Frontal cortex (tissue), 4 donors: Measurements from ENCODE around the gene LYRM4. TPM values are rescaled to one million over a fixed set of nuclear protein-coding genes. Genes with fewer than 3 reads are reported as not detected.

ENCODE experiments used
- DNase-seq, 2 donors: peaks; one replicate each; pipeline ENCODE4 v3.0.0; 2012; ENCODE audit warnings: low spot score in 2 of 2
- FAIRE-seq: peaks from 2 replicates; lab custom pipeline; 2012; peaks lifted over from hg19 to GRCh38; lab: Jason Lieb, UNC
- total RNA-seq: library from RNA; depleted of rRNA; stranded (reverse); fragments of >200 nt; gene quantifications from one replicate; pipeline ENCODE4 v1.2.3, GENCODE V29; 2014
- donor health status: control.
- donor health status: control.
- donor health status: control.

LYRM4 gene
- total RNA-seq, 1 donor from 2014 or later = 14.7 TPM

DNA sequence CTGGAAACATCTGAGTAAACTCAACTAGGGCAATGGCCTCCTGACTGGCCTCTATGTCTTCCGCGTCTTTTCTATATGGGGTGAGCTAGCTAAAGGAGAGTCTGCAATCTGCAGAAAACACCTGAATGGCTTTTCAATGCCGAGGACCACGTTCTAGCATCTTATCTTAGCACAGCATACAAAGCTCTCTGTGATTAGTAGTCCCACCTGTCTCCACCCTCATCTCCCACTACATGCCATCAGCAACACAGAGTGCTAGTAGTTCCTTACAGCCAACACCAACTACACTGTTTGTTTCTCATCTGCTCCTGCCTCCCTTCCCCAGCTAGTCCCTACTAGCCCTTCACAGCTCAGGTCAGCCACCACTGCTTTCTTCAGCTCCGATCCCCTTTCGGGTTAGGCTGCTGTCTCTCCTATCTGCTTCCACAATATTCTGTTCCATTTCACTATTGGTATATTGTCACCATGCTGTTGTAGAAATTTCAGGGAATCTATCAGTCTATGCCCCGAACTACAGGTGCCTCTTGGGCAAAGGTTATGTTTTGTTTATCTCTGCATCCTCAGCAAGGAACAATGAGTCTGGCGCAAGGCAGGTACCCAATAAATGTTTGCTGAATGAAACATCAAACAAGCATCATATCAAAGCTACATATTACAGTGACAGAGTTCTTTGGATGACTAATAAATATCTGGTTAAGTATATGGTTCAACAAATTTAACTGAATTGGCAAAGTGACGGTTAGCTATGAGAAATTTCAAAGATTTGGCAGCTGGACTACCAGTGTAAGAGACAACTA lies 12.2 kb downstream of the LYRM4 start:
- FAIRE-seq = no peak
- DNase-seq = no peak

GRCh38 chr6:5247201-5247600 lies 13.5 kb downstream of the LYRM4 start:
- no peak for DNase-seq
- FAIRE-seq = no peak

DNA sequence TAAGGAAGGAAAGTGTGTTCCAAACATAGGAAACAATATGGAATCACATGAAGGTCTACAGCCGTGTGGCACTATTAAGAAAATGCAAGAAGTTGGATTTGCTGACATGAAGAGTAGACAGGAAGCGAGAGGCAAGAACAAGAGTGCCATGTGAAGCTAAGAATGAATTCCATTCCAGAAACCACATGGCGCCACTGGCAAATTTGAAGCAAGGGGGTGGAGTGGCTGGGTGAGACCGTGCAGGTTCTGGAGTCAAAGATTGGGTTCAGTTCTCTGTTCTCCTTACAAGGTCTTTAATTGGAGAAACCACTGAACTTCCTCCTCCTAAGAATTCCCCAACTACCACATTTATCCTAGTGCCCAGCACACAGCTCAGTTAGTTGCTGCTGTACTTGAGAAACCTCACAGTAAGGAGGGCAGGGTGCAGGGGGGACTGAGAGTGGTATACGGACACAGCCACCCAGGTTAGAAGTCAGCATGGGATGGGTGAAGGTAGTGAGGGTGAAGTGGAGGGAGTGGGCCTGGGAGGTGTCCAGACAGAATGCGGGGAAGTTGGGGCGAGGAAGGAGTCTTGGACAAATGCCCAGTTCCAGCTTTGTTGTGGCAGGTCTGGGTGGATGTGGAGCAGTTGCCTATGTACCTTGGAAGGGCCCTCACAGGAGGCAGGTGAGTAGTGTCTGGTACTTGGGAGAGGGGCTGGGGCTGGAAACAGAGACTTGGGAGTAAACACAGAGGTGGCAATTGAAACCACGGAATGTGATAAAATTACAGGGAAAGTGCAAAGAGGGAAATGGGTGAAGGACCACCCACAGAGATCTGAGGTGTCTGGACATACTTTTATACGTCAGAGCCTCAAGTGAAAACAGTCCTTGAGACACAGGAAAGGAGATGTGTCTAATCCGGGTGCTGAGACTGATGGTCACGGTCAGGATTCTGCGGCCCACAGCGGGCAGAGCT lies 14.3 kb downstream of the LYRM4 start:
- no peak for FAIRE-seq
- DNase-seq = no peak

DNA sequence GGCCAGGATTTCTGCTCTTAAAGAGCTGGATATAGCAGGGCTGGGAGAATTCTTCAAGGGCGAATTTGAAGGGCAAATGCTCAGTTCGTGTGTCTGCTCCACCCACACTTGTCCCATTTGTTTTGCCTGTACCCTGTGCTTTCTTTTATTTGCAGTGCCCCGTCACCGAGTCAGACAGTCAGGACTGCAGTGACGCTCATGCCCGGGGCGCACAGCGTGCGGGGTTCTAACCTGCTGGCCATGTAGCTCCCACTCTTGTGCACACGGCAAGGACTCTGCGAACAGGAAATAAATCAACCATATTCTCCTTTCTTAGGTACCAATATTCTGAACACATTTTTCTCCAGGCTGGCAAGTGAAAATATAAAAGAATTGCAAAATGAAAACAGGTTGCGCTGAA lies 17.7 kb downstream of the LYRM4 start:
- FAIRE-seq (no peak), DNase-seq (no peak)

GRCh38 chr6:5241252-5241651 lies 19.5 kb downstream of the LYRM4 start:
- DNase-seq (no peak), FAIRE-seq (no peak)

DNA sequence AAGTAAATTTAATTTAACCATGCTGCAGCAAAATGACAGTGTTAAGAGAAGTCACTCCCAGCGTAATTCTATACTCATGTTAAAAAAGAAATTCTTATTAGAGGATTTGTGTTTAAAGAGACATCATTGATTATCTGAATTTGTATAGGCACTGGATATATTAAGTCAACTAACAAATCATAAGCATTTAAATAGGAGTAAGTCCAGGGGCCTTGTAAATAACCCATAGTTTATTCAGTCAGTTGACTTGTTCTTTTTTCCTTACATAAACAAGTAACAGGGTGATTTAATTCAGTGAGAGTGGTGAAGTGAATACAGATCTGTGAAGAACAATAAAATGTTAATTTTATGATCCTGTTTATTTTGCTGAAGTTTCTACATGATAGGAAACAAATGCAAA lies 22.4 kb downstream of the LYRM4 start:
- no peak for FAIRE-seq
- no peak for DNase-seq

GRCh38 chr6:5237805-5238204 lies 22.9 kb downstream of the LYRM4 start:
- DNase-seq (no peak), FAIRE-seq (no peak)

- no peak for DNase-seq
- no peak for FAIRE-seq
Measured at GRCh38 chr6:5235830-5236229, 24.9 kb downstream of the LYRM4 start.

DNA sequence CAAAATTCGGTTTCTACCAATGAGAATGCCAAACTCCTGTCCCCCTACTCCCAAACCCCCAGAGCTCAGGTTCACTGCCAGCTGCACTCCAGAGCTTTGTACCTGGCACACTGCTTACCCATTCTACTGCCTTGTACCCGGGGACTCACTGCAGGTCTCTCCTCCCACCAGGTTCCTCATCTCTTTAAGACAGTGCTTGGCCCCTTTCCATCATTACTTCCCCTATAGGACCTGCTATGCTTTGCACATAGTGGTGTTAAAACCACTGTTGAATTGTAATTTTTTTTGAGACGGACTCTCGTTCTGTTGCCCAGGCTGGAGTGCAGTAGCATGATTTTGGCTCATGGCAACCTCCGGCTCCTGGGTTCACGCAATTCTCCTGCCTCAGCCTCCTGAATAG lies 25.9 kb downstream of the LYRM4 start:
- DNase-seq (no peak), FAIRE-seq (no peak)

DNA sequence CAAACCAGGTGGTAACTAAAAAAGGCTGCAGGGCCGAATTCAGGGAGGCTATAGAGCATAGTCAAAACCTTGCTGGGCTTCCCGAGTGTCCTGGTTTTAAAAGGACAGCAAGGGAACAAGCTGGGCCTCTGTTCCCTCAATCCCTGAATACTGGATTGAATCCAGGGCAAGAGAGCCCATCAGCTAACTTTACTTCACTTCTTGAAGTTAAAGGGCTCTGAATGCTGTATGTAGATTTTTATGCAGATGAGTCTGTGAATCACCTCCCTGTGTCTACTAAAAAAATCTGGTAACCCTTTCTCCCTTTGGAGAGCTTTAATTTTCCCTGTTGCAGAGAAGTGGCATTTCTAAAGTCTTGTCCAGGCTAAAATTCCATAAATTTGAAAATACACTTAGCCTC lies 29.5 kb downstream of the LYRM4 start:
- no peak for DNase-seq

DNA sequence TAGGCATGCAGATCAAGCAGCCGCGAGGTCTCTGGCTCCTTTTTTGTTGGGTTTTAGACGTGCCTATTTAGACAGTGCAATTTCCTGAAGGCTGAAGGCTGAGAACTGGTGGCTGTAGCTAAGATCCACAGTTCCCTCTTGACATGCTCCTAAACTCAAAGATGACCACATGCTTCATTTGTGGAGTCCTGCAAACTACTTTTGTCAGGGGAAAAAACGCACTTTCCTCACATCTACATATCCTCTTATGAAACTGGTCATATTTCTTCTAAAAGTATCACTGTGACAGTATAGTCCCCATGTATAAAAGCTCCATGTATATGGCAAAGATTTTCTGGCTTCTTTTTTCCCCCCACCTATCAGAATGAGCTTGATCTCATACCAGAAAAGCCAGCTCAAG lies 30.7 kb downstream of the LYRM4 start:
- no peak for FAIRE-seq
- no peak for DNase-seq

More for the DNA sequence above, 29.5 kb downstream of the LYRM4 start:
- FAIRE-seq = no peak

- no peak for FAIRE-seq
- no peak for DNase-seq
Measured at GRCh38 chr6:5229356-5229755, 31.4 kb downstream of the LYRM4 start.

DNA sequence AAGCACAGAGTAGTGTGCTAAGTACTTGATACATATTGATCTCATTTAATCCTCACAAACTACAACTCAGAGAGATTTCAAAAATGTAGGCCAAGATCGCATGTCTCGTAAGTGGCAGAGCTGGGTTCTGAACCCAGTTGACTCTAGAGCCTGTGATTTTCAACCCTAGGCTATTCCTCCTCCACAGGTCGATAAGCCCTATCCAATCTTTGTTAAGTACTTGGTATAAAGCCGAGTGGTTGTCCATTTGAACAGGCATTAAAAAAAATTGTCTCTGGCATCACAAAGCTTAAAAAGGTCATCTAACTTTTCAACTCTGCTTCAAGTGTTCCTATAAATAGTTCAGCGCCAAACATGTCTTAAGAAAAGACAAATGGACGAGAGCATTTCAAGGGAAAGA lies 37.4 kb downstream of the LYRM4 start:
- no peak for FAIRE-seq
- DNase-seq = no peak

GRCh38 chr6:5220443-5220842 lies 40.3 kb downstream of the LYRM4 start:
- DNase-seq (no peak), FAIRE-seq (no peak)

GRCh38 chr6:5219011-5219691 lies 41.6 kb downstream of the LYRM4 start:
- no peak for DNase-seq
- no peak for FAIRE-seq

- DNase-seq = no peak
- FAIRE-seq = no peak
Measured at GRCh38 chr6:5217356-5217755, 43.4 kb downstream of the LYRM4 start.

- no peak for FAIRE-seq
Measured at GRCh38 chr6:5215799-5216198, 45.0 kb downstream of the LYRM4 start.

DNA sequence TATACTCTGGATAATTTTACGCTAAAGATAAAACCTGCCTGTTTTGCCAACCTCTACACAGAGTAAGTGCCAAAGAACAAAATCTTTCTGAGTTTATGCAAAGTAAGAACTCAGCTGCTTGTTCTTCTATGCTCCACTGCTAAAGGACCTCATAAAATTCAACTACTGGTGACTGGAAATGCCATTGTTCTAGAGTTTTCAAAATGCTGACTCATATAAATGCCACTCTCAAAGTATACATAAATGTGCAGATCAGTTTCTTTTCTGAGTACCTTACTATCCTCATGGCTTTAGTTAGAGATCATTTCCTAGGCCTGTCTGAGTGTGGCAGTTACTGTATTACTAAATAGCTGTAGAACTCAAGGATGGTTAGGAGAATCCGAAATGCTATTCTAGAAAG lies 45.6 kb downstream of the LYRM4 start:
- DNase-seq (no peak), FAIRE-seq (no peak)

More at GRCh38 chr6:5215799-5216198, 45.0 kb downstream of the LYRM4 start:
- DNase-seq = no peak

- DNase-seq (no peak), FAIRE-seq (no peak)
Measured at GRCh38 chr6:5214570-5215052, 46.1 kb downstream of the LYRM4 start.

DNA sequence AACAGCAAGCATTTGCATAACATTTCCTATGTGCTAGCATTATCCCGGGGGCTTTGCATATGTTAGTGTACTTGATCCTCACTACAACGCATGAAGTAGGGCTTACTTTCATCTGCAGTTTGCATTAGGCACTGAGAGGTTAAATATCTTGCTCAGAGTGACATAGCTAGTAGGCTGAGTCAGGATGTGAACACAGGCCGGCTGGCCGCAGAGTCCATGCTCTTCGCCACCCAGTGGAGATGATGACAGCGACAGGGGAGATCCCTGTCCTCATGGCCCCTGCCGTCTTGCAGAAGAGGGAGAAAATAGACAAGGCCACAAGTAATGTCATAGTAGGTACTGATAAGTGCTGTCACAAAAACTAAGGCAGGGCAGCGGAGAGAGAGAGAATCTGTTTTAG lies 46.9 kb downstream of the LYRM4 start:
- DNase-seq (no peak), FAIRE-seq (no peak)
